BLaER1 (cell line): ENCODE data around the gene SLC35F5.
"Not testable (repeated sequence)": the region's sequence is repeated elsewhere in the genome, so short reads cannot be mapped to it uniquely, and the experiment has no call there.

Experiments used
- H3K27ac ChIP-seq: shearing (Covaris generic); formaldehyde crosslinking; 2 replicates; pipeline ENCODE4 v1.8.1; 2022
- H3K27me3 ChIP-seq: shearing (Covaris generic); formaldehyde crosslinking; 2 replicates; pipeline ENCODE4 v1.8.1; 2022
- H3K36me3 ChIP-seq: shearing (Covaris generic); formaldehyde crosslinking; 2 replicates; pipeline ENCODE4 v1.8.1; 2022
- H3K4me1 ChIP-seq: shearing (Covaris generic); formaldehyde crosslinking; 2 replicates; pipeline ENCODE4 v1.8.1; 2022
- H3K4me2 ChIP-seq: shearing (Covaris generic); formaldehyde crosslinking; 2 replicates; pipeline ENCODE4 v1.8.1; 2022
- H3K4me3 ChIP-seq: shearing (Covaris generic); formaldehyde crosslinking; 2 replicates; pipeline ENCODE4 v1.8.1; 2022
- H3K9ac ChIP-seq: shearing (Covaris generic); formaldehyde crosslinking; 2 replicates; pipeline ENCODE4 v1.8.1; 2022
- H3K9me3 ChIP-seq: shearing (Covaris generic); formaldehyde crosslinking; 2 replicates; pipeline ENCODE4 v1.8.1; 2022
- H4K20me1 ChIP-seq: shearing (Covaris generic); formaldehyde crosslinking; 2 replicates; pipeline ENCODE4 v1.8.1; 2022
- Cebpa-rat ChIP-seq: shearing (Covaris generic); IDR thresholded peaks from 2 replicates; pipeline ENCODE4 v1.8.1; 2022

Gene SLC35F5

GRCh38 chr2:113698892-113699447, 57.5 kb downstream of the SLC35F5 start:
- H4K20me1 ChIP-seq, result no peaks in the 10 kb centered on the region
- peak overlapping the region; percentile 61; the same call in 1 of the 2 replicates for H3K4me2 ChIP-seq
- H3K4me3 ChIP-seq, result no peak overlapping the region

GRCh38 chr2:113698251-113698650, 58.2 kb downstream of the SLC35F5 start:
- H3K9me3 ChIP-seq, H3K9ac ChIP-seq, H3K4me2 ChIP-seq, H4K20me1 ChIP-seq, H3K27me3 ChIP-seq, H3K27ac ChIP-seq, H3K4me3 ChIP-seq, H3K36me3 ChIP-seq: not testable (repeated sequence)
- H3K4me1 ChIP-seq, result peaks cover 38% of the 10 kb centered on the region

More at GRCh38 chr2:113698892-113699447, 57.5 kb downstream of the SLC35F5 start:
- Histone ChIP-seq H3K27me3 (no peaks in the 10 kb centered on the region), H3K4me1 (peaks cover 31% of the 10 kb centered on the region), H3K36me3 (peaks cover 3% of the 10 kb centered on the region; the same call in 1 of the 2 replicates), H3K9ac (no peak overlapping the region), H3K27ac (no peak overlapping the region), H3K9me3 (no peaks in the 10 kb centered on the region)
- no peak for TF ChIP-seq Cebpa-rat

DNA sequence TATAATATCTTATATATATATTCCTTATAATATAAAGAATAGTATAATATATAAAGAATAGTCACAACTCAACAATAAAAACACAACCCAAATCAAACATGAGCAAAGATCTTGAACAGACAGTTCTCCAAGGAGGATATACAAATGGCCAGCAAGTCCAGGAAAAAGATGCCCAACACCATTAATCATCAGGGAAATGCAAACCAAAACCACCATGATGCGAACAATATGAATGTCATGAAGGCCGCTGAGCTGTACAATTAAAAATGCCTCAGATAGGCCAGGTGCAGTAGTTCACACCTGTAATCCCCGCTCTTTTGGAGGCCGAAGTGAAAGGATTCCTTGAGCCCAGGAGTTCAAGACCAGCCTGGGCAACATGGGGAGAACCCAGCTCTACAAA, 58.9 kb downstream of the SLC35F5 start:
- H3K27me3 ChIP-seq, result no peaks in the 10 kb centered on the region

GRCh38 chr2:113694438-113694837, 62.0 kb downstream of the SLC35F5 start:
- TF ChIP-seq Cebpa-rat, result no peak
- peak overlapping the region; percentile 53 for H3K4me2 ChIP-seq
- H3K27me3 ChIP-seq, result no peaks in the 10 kb centered on the region
- H3K9ac ChIP-seq, result no peak overlapping the region
- H3K27ac ChIP-seq, result peak overlapping the region; percentile 73
- H3K36me3 ChIP-seq, result no peaks in the 10 kb centered on the region
- no peaks in the 10 kb centered on the region for H3K9me3 ChIP-seq
- no peaks in the 10 kb centered on the region for H4K20me1 ChIP-seq
- H3K4me3 ChIP-seq, result no peak overlapping the region
- H3K4me1 ChIP-seq, result peaks cover 36% of the 10 kb centered on the region

More for the DNA sequence above, 58.9 kb downstream of the SLC35F5 start:
- H3K4me2 ChIP-seq, result no peak overlapping the region
- H3K9ac ChIP-seq, result no peak overlapping the region
- no peak for TF ChIP-seq Cebpa-rat
- no peaks in the 10 kb centered on the region for H3K36me3 ChIP-seq
- no peak overlapping the region for H3K27ac ChIP-seq
- no peak overlapping the region for H3K4me3 ChIP-seq
- peaks cover 45% of the 10 kb centered on the region for H3K4me1 ChIP-seq
- no peaks in the 10 kb centered on the region for H3K9me3 ChIP-seq
- H4K20me1 ChIP-seq, result no peaks in the 10 kb centered on the region

DNA sequence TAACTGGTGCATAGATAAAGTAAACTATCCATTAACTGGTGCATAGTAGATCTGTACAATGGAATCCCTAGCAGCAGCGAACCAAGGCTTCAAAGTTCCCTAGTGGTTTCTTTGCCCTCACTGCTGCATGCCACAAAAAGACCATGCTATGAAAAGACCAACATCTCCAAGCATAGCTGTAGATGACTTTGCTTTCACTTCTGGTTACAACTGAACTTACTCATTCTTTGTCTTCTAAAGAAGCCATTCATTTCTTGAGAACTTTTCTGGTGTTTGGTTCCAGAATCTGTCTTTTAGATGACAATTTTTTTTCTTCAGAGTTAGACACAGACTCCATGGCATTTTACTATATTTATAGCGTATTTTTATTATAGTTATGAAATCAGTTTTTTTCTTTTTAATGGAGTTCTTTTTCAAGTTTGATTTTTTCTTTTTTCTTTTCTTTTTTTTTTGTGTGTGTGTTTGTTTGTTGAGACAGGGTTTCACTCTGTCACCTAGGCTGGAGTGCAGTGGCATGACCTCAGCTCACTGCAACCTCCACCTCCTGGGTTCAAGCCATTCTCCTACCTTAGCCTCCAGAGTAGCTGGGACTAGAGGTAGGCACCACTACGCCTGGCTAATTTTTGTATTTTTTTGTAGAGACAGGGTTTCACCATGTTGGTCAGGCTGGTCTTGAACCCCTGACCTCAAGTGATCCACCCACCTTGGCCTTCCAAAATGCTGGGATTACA, 63.6 kb downstream of the SLC35F5 start:
- peak overlapping the region; percentile 73 for H3K27ac ChIP-seq
- 0 out of 2 replicates have a peak overlapping the region, but pooled peaks have one; percentile 5 for H3K9ac ChIP-seq
- TF ChIP-seq Cebpa-rat, result no peak
- H3K27me3 ChIP-seq, result no peaks in the 10 kb centered on the region
- no peaks in the 10 kb centered on the region for H4K20me1 ChIP-seq
- no peaks in the 10 kb centered on the region for H3K36me3 ChIP-seq
- H3K4me2 ChIP-seq, result peak overlapping the region; percentile 53
- H3K4me3 ChIP-seq, result no peak overlapping the region
- no peaks in the 10 kb centered on the region for H3K9me3 ChIP-seq
- H3K4me1 ChIP-seq, result peaks cover 33% of the 10 kb centered on the region

- not testable (repeated sequence) for H3K9me3 ChIP-seq, H3K4me2 ChIP-seq, H3K4me3 ChIP-seq, H4K20me1 ChIP-seq, H3K27ac ChIP-seq, H3K27me3 ChIP-seq, H3K9ac ChIP-seq, H3K36me3 ChIP-seq
- H3K4me1 ChIP-seq, result peaks cover 33% of the 10 kb centered on the region
Observed at GRCh38 chr2:113690871-113691270, 65.6 kb downstream of the SLC35F5 start.

DNA sequence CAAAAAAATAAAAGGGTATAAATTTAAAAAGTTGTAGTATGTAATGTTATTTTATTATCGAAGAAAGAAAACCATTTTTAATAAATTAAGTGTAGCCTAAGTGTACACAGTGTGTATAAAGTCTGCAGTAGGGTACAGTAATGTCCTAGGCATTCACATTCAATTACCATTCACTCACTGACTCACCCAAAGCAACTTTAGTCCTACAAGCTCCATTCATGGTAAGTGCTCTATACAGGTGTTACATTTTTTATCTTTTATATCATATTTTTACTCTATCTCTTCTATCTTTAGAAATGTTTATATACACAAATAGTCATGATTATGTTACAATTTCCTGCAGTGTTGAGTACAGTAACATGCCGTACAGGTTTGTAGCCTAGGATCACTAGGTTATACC, 69.9 kb downstream of the SLC35F5 start:
- Histone ChIP-seq H3K27me3 (no peaks in the 10 kb centered on the region), H4K20me1 (no peaks in the 10 kb centered on the region), H3K4me1 (no peaks in the 10 kb centered on the region), H3K9ac (no peak overlapping the region), H3K36me3 (no peaks in the 10 kb centered on the region), H3K4me3 (no peak overlapping the region), H3K27ac (no peak overlapping the region), H3K9me3 (no peaks in the 10 kb centered on the region), H3K4me2 (no peak overlapping the region)
- no peak for TF ChIP-seq Cebpa-rat

GRCh38 chr2:113685471-113685870, 71.0 kb downstream of the SLC35F5 start:
- H3K27me3 ChIP-seq, result no peaks in the 10 kb centered on the region
- H4K20me1 ChIP-seq, result no peaks in the 10 kb centered on the region
- H3K27ac ChIP-seq, result no peak overlapping the region
- H3K4me3 ChIP-seq, result no peak overlapping the region
- H3K36me3 ChIP-seq, result no peaks in the 10 kb centered on the region
- H3K4me2 ChIP-seq, result no peak overlapping the region
- no peak for TF ChIP-seq Cebpa-rat
- no peaks in the 10 kb centered on the region for H3K4me1 ChIP-seq
- no peak overlapping the region for H3K9ac ChIP-seq
- H3K9me3 ChIP-seq, result no peaks in the 10 kb centered on the region

- no peak overlapping the region for H3K9ac ChIP-seq
- H3K27ac ChIP-seq, result no peak overlapping the region
- no peak overlapping the region for H3K4me2 ChIP-seq
- no peaks in the 10 kb centered on the region for H3K36me3 ChIP-seq
- H3K27me3 ChIP-seq, result no peaks in the 10 kb centered on the region
- H3K4me1 ChIP-seq, result no peaks in the 10 kb centered on the region
- no peaks in the 10 kb centered on the region for H4K20me1 ChIP-seq
- no peaks in the 10 kb centered on the region for H3K9me3 ChIP-seq
- TF ChIP-seq Cebpa-rat, result no peak
- no peak overlapping the region for H3K4me3 ChIP-seq
Observed at GRCh38 chr2:113679457-113679856, 77.0 kb downstream of the SLC35F5 start.

DNA sequence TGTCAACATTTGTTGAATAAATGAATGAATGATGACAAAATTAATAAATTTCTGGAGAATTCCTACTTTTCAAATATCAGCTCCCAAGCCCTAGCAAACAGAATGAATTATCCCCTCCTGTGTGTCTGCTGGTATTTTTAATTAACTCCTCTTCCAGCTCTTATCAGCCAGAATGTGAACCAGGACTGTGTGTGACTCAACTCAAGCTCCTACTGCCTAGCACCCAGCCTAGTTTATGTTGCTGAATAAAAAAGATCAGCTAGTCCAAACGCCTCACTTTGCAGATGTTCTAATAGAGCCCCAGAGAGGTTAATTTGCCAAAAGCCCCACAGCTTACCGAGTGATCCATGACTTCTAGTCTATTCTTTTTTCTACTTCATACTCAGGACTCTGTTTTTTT, 79.1 kb downstream of the SLC35F5 start:
- Histone ChIP-seq H3K4me2 (no peak overlapping the region), H3K4me1 (no peaks in the 10 kb centered on the region), H3K27me3 (no peaks in the 10 kb centered on the region)

More for the DNA sequence above, 79.1 kb downstream of the SLC35F5 start:
- H3K4me3 ChIP-seq, result no peak overlapping the region
- H3K9me3 ChIP-seq, result no peaks in the 10 kb centered on the region
- no peaks in the 10 kb centered on the region for H3K36me3 ChIP-seq
- H3K9ac ChIP-seq, result no peak overlapping the region
- no peak for TF ChIP-seq Cebpa-rat
- H4K20me1 ChIP-seq, result no peaks in the 10 kb centered on the region
- H3K27ac ChIP-seq, result no peak overlapping the region
